NCI-H2196 treated with DMSO at 0.1 percent for 48 hours (cell line): ENCODE data around the gene CRIM1.

Experiments used
- DNase-seq: peaks from one replicate; lab custom pipeline; 2025; ENCODE audit not compliant: unreplicated experiment; lab: John Stamatoyannopoulos, UW

Gene CRIM1

GRCh38 chr2:36545871-36546416, 190.4 kb downstream of the CRIM1 start:
- no peak for DNase-seq

GRCh38 chr2:36547906-36548305, 192.3 kb downstream of the CRIM1 start:
- DNase-seq, result no peak

DNA sequence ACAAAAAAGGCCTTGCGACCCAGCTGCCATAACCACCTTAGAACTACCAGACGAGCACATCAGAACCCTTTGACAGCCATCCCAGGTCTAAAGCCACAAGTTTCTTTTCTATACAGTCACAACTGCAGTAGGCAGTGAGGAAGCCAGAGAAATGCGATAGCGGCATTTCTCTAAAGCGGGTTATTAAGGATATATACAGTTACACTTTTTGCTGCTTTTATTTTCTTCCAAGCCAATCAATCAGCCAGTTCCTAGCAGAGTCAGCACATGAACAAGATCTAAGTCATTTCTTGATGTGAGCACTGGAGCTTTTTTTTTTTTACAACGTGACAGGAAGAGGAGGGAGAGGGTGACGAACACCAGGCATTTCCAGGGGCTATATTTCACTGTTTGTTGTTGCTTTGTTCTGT, 193.6 kb downstream of the CRIM1 start:
- no peak for DNase-seq

DNA sequence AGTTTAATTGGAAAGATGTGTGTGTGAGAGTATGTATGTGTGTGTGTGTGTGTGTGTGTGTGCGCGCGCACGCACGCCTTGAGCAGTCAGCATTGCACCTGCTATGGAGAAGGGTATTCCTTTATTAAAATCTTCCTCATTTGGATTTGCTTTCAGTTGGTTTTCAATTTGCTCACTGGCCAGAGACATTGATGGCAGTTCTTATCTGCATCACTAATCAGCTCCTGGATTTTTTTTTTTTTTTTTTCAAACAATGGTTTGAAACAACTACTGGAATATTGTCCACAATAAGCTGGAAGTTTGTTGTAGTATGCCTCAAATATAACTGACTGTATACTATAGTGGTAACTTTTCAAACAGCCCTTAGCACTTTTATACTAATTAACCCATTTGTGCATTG, 194.4 kb downstream of the CRIM1 start:
- no peak for DNase-seq

GRCh38 chr2:36553683-36554082, 198.1 kb downstream of the CRIM1 start:
- no peak for DNase-seq

DNA sequence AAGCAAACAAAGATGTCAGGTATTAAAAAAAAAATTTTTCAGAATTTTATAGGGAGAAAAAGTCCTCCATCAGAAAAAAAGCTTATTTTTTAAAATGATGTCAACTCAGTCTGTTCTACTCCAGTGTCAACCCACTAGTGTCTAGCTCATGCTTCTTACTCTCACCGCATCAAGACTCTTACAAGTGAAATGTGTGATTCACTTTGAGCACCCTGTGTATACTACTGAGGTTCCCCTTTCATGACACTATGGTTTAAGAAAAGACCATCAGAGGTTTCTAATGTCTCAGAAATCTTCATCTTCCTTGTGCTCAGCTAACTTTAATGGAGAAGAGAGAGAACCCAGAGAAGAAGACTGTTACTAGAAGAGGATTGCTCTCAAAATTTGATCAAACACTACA, 199.0 kb downstream of the CRIM1 start:
- no peak for DNase-seq

GRCh38 chr2:36555789-36556188, 200.2 kb downstream of the CRIM1 start:
- no peak for DNase-seq

- DNase-seq, result no peak
Observed at GRCh38 chr2:36556842-36557241, 201.3 kb downstream of the CRIM1 start.

GRCh38 chr2:36559221-36559942, 203.8 kb downstream of the CRIM1 start:
- no peak for DNase-seq

DNA sequence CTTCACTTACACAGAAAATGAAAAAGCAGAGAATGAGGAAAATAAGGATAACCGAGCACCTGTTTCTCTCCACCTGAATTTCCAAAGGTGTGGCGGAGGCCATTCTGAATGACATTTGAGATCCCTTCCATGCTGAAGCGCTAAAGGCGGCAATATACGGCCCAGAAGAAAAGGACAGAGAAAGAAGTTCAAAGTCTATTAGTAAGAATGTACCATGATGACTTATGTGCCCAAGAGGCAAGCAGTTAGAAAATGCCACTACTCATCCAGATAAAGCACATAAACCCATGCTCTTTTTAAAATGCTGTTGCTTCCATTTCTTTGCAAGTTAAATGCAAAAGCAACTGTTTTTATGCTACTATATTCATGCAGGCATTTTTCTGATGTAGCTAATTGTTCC, 205.1 kb downstream of the CRIM1 start:
- no peak for DNase-seq

DNA sequence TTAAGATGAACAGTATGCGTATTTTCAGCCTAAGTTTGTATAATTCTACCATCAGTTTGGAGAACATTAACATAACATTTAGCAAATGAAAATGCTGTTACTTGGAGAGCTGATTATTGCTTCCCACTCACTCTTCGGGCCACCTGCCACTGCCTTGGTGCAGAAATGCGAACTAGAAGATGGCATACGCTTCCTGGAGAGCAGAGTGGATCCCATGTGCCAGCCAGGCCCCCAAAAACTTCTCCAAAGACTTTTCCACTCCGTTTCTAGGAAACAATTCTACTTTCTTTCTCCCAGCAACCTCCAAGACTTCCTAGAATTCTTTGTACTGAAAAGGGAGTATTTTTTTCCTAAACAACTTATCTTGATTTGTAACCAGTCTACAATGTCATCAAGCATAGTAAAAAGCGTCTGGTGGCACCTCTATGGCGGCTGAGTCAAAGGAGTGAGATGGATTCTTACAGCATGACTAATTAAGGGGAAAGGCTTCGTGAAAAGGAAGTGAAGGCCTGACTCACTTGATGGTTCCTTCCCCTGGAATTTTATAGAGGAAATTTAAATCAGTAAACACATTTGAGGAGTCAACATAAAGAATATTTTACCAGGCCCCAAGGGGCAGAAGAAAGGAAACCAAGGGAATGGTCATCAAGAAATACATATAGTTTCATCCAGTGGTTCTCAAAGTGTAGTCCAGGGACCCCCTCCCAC, 205.8 kb downstream of the CRIM1 start:
- no peak for DNase-seq

GRCh38 chr2:36562240-36562639, 206.7 kb downstream of the CRIM1 start:
- no peak for DNase-seq

- DNase-seq, result no peak
Observed at GRCh38 chr2:36562973-36563532, 207.5 kb downstream of the CRIM1 start.

DNA sequence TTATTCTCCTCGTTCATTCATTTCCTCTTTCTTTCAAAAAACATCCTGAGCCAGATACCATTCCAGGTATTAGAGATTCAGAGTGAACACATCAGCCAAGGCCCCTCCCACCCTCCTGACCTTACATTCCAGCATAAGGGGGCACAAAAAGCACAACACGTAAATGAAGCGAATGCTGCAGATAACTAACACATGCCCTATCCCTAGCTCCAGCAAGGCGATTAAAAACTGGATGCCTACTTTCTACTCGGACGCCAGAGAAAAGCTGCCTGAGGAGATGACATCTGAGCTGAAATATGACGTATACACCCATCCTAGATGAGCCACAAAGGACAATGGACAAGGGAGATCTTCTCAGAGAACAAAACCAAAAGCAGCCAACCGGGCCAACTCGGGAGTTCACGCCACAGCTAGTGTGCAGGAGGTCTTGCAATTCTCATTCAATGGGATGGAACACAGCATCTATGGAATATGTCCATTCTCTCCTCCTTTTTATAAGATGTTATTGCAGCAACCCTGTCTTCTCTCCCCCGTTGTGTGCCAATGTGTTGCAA, 208.9 kb downstream of the CRIM1 start:
- DNase-seq, result no peak

GRCh38 chr2:36565712-36566111, 210.1 kb downstream of the CRIM1 start:
- no peak for DNase-seq

GRCh38 chr2:36566887-36567286, 211.3 kb downstream of the CRIM1 start:
- DNase-seq, result no peak

- DNase-seq, result no peak
Observed at GRCh38 chr2:36567711-36568408, 212.3 kb downstream of the CRIM1 start.

DNA sequence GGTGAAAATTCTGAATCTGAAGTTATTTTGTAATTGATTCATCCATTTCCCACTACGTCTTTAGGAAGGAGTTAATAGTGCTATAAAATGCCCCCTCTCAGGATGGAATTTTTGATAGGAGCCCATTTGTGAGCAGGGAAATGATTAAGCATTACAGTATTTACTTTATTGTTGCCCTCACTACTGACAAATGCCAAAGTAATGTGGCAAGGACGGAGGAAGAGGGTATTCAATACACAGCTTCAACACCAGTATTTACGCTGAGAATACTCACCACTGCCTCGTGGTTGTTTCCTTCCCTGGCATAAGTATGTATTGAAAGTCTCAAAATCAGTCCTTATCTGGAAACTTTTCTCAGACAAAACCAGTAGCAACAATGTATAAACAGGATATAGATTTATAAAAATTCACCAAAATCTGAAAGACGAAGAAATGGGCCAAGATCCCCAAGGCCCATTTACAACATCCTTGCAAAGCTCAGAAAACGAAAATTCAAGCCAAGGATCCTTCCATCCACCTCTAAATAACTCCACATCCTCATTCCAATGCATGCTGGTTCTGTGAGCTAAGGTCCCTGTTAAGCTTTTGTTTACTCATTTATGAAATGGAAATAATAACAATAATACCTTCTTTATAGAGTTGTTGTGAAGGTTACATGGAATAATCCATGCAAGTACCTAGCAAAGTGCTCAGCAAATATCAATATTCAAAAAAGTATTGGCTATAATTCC, 213.1 kb downstream of the CRIM1 start:
- DNase-seq, result no peak

GRCh38 chr2:36569267-36569856, 213.8 kb downstream of the CRIM1 start:
- no peak for DNase-seq

GRCh38 chr2:36570416-36570815, 214.8 kb downstream of the CRIM1 start:
- no peak for DNase-seq
